ENCODE results near the gene WRNIP1. TPM values are rescaled to one million over a fixed set of nuclear protein-coding genes. Genes with fewer than 3 reads are reported as not detected.
A peak's percentile ranks its signal among the peaks of the same experiment; 100 is the strongest.

The WRNIP1 gene
- total and polyA plus RNA-seq, 2 donors (not counting 1 experiment from before 2014, with no cell fraction given): 29.7 to 40.8 TPM

DNA sequence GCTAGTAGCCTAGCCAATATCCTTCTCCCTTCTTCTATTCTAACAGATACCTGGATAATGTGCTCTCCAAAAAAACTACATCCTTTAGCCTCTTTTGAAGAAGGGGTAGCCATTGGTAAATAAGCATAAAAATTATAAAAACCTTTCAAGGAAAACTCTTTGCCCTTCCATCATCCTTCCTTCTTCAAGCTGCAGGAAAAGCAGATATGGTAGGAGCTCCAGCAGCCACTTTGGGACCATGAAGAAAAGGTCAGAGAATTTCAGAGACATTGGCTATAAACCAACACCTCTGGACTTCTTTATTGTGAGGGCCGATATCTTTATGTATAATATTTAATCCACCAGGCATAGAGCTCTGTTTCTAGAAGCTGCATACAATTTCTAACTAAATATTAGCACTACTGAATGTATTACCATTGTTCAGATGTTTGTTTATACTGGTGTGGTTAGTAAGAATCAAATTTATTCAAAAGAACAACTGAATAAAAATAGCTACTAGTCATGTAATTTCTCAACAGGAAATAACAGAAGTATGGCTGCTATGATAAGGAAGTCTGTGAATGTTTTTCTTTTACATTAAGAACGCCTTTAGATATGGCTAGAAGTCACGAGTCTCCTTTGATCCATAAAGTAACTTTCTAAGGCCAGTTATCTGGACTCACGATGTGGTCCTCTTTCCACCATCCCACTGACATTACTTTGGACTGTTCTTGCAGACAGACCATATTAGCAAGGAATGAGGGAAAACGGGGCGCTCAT lies 46.7 kb upstream of the WRNIP1 start:
- Histone ChIP-seq H2AFZ (ENCODE audit: low read length) (no peak overlapping the region), H3K36me3 (ENCODE audit: control insufficient read depth, insufficient read depth, low read length) (no peaks in the 10 kb centered on the region), H3K27ac (ENCODE audit: insufficient read depth, low read length) (no peak overlapping the region), H3K27me3 (ENCODE audit: control insufficient read depth, insufficient read depth, low read length) (no peaks in the 10 kb centered on the region), H3K9ac (ENCODE audit: insufficient read depth, low read length) (no peak overlapping the region), H3K9me3 (ENCODE audit: control insufficient read depth, insufficient read depth, low read depth, low read length) (no peaks in the 10 kb centered on the region), H3K4me2 (ENCODE audit: extremely low read depth, insufficient read depth, low read length) (no peak overlapping the region), H4K20me1 (ENCODE audit: control insufficient read depth, extremely low read depth, insufficient read depth, low read length) (no peaks in the 10 kb centered on the region), H3K4me3 (replicated peaks in 1 of 4; ENCODE audit: control extremely low read depth in 1 of 4, insufficient read depth in 1 of 4, low read depth in 3 of 4, low read length in 4 of 4) (no peak overlapping the region), H3K79me2 (ENCODE audit: control insufficient read depth, insufficient read depth, low read length) (no peaks in the 10 kb centered on the region), H3K4me1 (ENCODE audit: control insufficient read depth, extremely low read depth, insufficient read depth, low read length) (no peaks in the 10 kb centered on the region)
- TF ChIP-seq EZH2 (IDR thresholded peaks at IDR 0.05; ENCODE audit: low read length, missing control alignments): no peak
- TF ChIP-seq, protein P1, sequence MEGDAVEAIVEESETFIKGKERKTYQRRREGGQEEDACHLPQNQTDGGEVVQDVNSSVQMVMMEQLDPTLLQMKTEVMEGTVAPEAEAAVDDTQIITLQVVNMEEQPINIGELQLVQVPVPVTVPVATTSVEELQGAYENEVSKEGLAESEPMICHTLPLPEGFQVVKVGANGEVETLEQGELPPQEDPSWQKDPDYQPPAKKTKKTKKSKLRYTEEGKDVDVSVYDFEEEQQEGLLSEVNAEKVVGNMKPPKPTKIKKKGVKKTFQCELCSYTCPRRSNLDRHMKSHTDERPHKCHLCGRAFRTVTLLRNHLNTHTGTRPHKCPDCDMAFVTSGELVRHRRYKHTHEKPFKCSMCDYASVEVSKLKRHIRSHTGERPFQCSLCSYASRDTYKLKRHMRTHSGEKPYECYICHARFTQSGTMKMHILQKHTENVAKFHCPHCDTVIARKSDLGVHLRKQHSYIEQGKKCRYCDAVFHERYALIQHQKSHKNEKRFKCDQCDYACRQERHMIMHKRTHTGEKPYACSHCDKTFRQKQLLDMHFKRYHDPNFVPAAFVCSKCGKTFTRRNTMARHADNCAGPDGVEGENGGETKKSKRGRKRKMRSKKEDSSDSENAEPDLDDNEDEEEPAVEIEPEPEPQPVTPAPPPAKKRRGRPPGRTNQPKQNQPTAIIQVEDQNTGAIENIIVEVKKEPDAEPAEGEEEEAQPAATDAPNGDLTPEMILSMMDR (conservative IDR thresholded peaks at IDR 0.05 in 1 of 2, IDR thresholded peaks at IDR 0.05 in 1 of 2; ENCODE audit: low read depth in 1 of 2, low read length in 2 of 2): no peak
- DNase-seq (ENCODE audit: low read depth in 2 of 2): peak; percentile 16 to 39

GRCh38 chr6:2719093-2719455 lies 46.1 kb upstream of the WRNIP1 start:
- Histone ChIP-seq H2AFZ (ENCODE audit: low read length) (no peak overlapping the region), H3K9me3 (ENCODE audit: control insufficient read depth, insufficient read depth, low read depth, low read length) (no peaks in the 10 kb centered on the region), H3K36me3 (ENCODE audit: control insufficient read depth, insufficient read depth, low read length) (no peaks in the 10 kb centered on the region), H3K27me3 (ENCODE audit: control insufficient read depth, insufficient read depth, low read length) (no peaks in the 10 kb centered on the region), H3K79me2 (ENCODE audit: control insufficient read depth, insufficient read depth, low read length) (no peaks in the 10 kb centered on the region), H3K4me3 (replicated peaks in 1 of 4; ENCODE audit: control extremely low read depth in 1 of 4, insufficient read depth in 1 of 4, low read depth in 3 of 4, low read length in 4 of 4) (no peak overlapping the region), H3K9ac (ENCODE audit: insufficient read depth, low read length) (no peak overlapping the region), H3K4me1 (ENCODE audit: control insufficient read depth, extremely low read depth, insufficient read depth, low read length) (no peaks in the 10 kb centered on the region), H3K27ac (ENCODE audit: insufficient read depth, low read length) (no peak overlapping the region), H3K4me2 (ENCODE audit: extremely low read depth, insufficient read depth, low read length) (no peak overlapping the region), H4K20me1 (ENCODE audit: control insufficient read depth, extremely low read depth, insufficient read depth, low read length) (no peaks in the 10 kb centered on the region)
- TF ChIP-seq, protein P1 (conservative IDR thresholded peaks at IDR 0.05 in 1 of 2, IDR thresholded peaks at IDR 0.05 in 1 of 2; ENCODE audit: low read depth in 1 of 2, low read length in 2 of 2): no peak
- TF ChIP-seq EZH2 (IDR thresholded peaks at IDR 0.05; ENCODE audit: low read length, missing control alignments): no peak
- DNase-seq (ENCODE audit: low read depth in 2 of 2): peak in 1 of 2 donors; percentile 8

- Histone ChIP-seq H3K27me3 (ENCODE audit: control insufficient read depth, insufficient read depth, low read length) (no peaks in the 10 kb centered on the region), H3K4me3 (replicated peaks in 1 of 4; ENCODE audit: control extremely low read depth in 1 of 4, insufficient read depth in 1 of 4, low read depth in 3 of 4, low read length in 4 of 4) (no peak overlapping the region), H3K4me2 (ENCODE audit: extremely low read depth, insufficient read depth, low read length) (no peak overlapping the region), H3K4me1 (ENCODE audit: control insufficient read depth, extremely low read depth, insufficient read depth, low read length) (no peaks in the 10 kb centered on the region), H3K79me2 (ENCODE audit: control insufficient read depth, insufficient read depth, low read length) (no peaks in the 10 kb centered on the region), H2AFZ (ENCODE audit: low read length) (no peak overlapping the region), H3K9ac (ENCODE audit: insufficient read depth, low read length) (no peak overlapping the region), H3K27ac (ENCODE audit: insufficient read depth, low read length) (no peak overlapping the region), H3K9me3 (ENCODE audit: control insufficient read depth, insufficient read depth, low read depth, low read length) (no peaks in the 10 kb centered on the region), H3K36me3 (ENCODE audit: control insufficient read depth, insufficient read depth, low read length) (no peaks in the 10 kb centered on the region), H4K20me1 (ENCODE audit: control insufficient read depth, extremely low read depth, insufficient read depth, low read length) (no peaks in the 10 kb centered on the region)
- no peak for TF ChIP-seq EZH2 (IDR thresholded peaks at IDR 0.05; ENCODE audit: low read length, missing control alignments)
- DNase-seq (ENCODE audit: low read depth in 2 of 2): no peak
Measured at GRCh38 chr6:2721219-2721618, 44.0 kb upstream of the WRNIP1 start.

Measured in fibroblast of lung (primary cell).